GM19395 (cell line): ENCODE measurements around the gene ZC3H12C.
"Not testable (repeated sequence)": the region's sequence is repeated elsewhere in the genome, so short reads cannot be mapped to it uniquely, and the experiment has no call there.

Source experiments
- ATAC-seq: cut with Tn5 transposase; IDR thresholded peaks from one replicate; pipeline ENCODE4 v1.9.1; 2021; ENCODE audit warnings: mild to moderate bottlenecking, moderate library complexity; ENCODE audit not compliant: unreplicated experiment

ZC3H12C gene

DNA sequence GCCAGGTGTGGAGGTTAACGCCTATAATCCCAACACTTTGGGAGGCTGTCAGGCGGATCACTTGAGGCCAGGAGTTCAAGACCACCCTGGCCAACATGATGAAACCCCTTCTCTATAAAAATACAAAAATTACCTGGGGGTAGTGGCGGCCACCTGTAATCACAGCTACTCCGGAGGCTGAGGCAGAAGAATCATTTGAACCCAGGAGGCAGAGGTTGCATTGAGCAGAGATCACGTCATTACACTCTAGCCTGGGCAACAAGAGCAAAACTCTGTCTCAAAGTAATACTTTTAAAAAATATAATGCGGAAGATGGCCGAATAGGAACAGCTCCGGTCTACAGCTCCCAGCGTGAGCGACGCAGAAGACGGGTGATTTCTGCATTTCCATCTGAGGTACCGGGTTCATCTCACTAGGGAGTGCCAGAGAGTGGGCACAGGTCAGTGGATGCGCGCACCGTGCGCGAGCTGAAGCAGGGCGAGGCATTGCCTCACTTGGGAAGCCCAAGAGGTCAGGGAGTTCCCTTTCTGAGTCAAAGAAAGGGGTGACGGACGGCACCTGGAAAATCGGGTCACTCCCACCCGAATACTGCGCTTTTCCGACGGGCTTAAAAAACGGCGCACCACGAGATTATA, 115.6 kb downstream of the ZC3H12C start:
- not testable (repeated sequence) for ATAC-seq

GRCh38 chr11:110209313-110209694, 116.1 kb downstream of the ZC3H12C start:
- not testable (repeated sequence) for ATAC-seq

DNA sequence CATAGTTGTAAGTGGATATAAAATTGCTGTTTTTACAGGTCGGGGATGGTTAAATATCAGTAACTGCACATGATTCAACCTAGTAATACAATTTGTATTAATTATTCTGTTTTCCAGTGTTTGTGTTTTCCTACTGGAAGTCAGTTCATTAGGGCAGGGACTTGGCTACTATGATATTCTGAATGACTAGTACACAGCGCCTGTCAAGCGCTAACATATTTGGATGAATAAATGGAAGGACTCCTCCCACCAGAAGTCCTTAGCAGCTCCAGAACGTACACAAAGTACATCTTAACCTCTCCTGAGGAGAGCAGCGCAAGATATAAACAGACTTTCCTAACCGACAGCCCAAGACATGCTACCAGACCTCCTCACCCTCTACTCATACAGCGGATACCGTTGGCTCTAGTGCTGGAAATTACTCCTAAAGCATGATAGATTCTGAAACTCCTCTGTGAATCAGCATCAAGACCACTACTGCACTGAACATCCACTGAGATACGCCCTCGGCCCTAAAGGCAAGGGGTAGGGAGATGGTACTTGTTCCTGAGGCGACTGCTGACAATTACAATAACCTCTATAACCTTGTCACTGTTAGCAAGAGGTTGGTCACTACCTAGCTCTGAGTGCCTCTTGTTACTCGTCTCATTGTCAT, 124.2 kb downstream of the ZC3H12C start:
- no peak for ATAC-seq

DNA sequence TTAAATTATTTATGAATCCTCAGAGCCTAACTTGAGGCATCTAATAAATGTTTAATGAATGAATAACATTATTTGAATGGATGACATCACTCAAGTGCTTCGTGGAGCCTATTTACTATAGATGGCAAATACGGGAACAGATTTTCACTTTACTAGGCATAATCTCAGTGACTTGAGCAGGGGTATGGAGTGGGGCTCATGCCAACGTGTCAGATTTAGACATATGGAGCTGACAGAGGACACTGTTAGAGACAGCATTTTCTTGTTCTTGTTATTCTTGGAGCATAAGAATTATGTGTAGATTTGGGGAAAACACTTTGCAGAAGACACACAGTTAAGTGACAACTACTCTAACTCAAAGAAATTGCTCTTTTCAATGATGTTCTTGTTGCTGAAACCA, 124.7 kb downstream of the ZC3H12C start:
- no peak for ATAC-seq

DNA sequence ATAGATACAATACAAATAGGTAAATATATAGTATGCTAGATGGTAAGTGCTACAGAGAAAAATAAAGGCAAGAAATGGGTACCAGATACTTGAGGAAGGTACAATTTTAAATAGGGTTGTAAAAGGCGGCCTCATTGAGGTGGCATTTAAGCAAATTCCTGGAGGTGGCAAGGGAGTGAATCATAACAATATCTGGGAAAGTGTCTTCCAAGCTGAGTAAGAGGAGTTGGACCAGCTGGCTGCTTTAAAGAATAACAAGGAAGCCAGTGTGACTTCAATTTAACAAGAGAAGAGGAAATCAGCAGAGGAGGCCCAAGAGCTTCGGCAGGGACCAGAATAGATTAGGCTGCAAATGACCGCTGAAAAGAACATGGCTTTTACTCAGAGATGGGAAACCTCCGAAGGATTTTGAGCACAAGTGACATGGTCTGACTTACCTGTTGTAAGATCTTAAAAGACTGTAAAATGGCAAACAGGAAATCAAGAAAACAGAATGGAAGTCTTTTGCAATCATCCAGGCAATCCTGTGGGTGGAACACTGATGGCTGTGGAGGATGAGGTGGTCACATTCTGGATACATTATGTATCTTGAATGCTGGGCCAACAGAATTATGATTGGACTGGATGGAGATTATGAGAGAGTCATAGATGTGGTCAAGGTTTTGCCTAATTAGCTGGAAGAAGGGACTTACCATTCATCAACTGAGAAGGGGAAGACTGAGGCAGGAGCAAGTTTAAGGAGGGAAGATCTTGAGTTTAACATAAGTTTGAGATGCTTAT, 126.0 kb downstream of the ZC3H12C start:
- no peak for ATAC-seq
